ENCODE data around the gene HTR4. TPM values are rescaled to one million over a fixed set of nuclear protein-coding genes. Genes with fewer than 3 reads are reported as not detected.
"Not testable (repeated sequence)": the region's sequence is repeated elsewhere in the genome, so short reads cannot be mapped to it uniquely, and the experiment has no call there.

Gene HTR4
- polyA plus RNA-seq, 1 donor (not counting 4 experiments of a cell fraction or from before 2014, with no cell fraction given) = not detected

GRCh38 chr5:148682058-148683026, 28.0 kb upstream of the HTR4 start:
- no peak overlapping the region for H2AFZ ChIP-seq (ENCODE audit: control insufficient read depth, low read length)
- no peak for DNase-seq (ENCODE audit: low read depth, low spot score)
- no peaks in the 10 kb centered on the region for H3K79me2 ChIP-seq (ENCODE audit: control insufficient read depth, insufficient read depth, low read length)
- no peaks in the 10 kb centered on the region for H4K20me1 ChIP-seq (ENCODE audit: control insufficient read depth, extremely low read depth, insufficient read depth, low read length)
- no peak overlapping the region for H3K27ac ChIP-seq (ENCODE audit: control insufficient read depth, insufficient read depth, low read length)
- H3K27me3 ChIP-seq (ENCODE audit: control insufficient read depth, extremely low read depth, insufficient read depth, low read length) = no peaks in the 10 kb centered on the region
- no peaks in the 10 kb centered on the region for H3K4me1 ChIP-seq (ENCODE audit: control insufficient read depth, extremely low read depth, insufficient read depth, low read length)
- H3K4me3 ChIP-seq (ENCODE audit: control insufficient read depth in 2 of 3, extremely low read depth in 1 of 3, insufficient read depth in 2 of 3, low read depth in 1 of 3, low read length in 3 of 3) = no peak overlapping the region
- H3K9me1 ChIP-seq (ENCODE audit: control insufficient read depth, extremely low read depth, insufficient read depth, low read length) = no peaks in the 10 kb centered on the region
- dilution Hi-C loops (cut with MboI; ENCODE audit: extremely low pct_ligation_motif_present, low sequenced_read_pairs) = no loop called here
- no peak overlapping the region for H3K9ac ChIP-seq (ENCODE audit: control insufficient read depth, extremely low read depth, insufficient read depth, low read length)
- TF ChIP-seq CTCF (optimal IDR thresholded peaks at IDR 0.05 in 1 of 3, IDR thresholded peaks at IDR 0.05 in 1 of 3, conservative IDR thresholded peaks at IDR 0.05 in 1 of 3; ENCODE audit: extremely low read depth in 1 of 3, insufficient read depth in 2 of 3, low read length in 3 of 3) (no peak), EZH2 (IDR thresholded peaks at IDR 0.05; ENCODE audit: low read length) (no peak)
- no peak overlapping the region for H3K4me2 ChIP-seq (ENCODE audit: control insufficient read depth, extremely low read depth, insufficient read depth, low read depth, low read length)
- H3K9me3 ChIP-seq (ENCODE audit: control insufficient read depth, low read depth, low read length) = no peaks in the 10 kb centered on the region
- no peaks in the 10 kb centered on the region for H3K36me3 ChIP-seq (ENCODE audit: control insufficient read depth in 2 of 2, extremely low read depth in 1 of 2, insufficient read depth in 2 of 2, low read length in 2 of 2)
- no peak for FAIRE-seq

GRCh38 chr5:148681157-148682057, 27.1 kb upstream of the HTR4 start:
- H3K79me2 ChIP-seq (ENCODE audit: control insufficient read depth, insufficient read depth, low read length) = no peaks in the 10 kb centered on the region
- TF ChIP-seq CTCF (optimal IDR thresholded peaks at IDR 0.05 in 1 of 3, IDR thresholded peaks at IDR 0.05 in 1 of 3, conservative IDR thresholded peaks at IDR 0.05 in 1 of 3; ENCODE audit: extremely low read depth in 1 of 3, insufficient read depth in 2 of 3, low read length in 3 of 3) (no peak), EZH2 (IDR thresholded peaks at IDR 0.05; ENCODE audit: low read length) (no peak)
- H3K4me3 ChIP-seq (ENCODE audit: control insufficient read depth in 2 of 3, extremely low read depth in 1 of 3, insufficient read depth in 2 of 3, low read depth in 1 of 3, low read length in 3 of 3) = no peak overlapping the region
- no peak overlapping the region for H2AFZ ChIP-seq (ENCODE audit: control insufficient read depth, low read length)
- H3K9me3 ChIP-seq (ENCODE audit: control insufficient read depth, low read depth, low read length) = no peaks in the 10 kb centered on the region
- H4K20me1 ChIP-seq (ENCODE audit: control insufficient read depth, extremely low read depth, insufficient read depth, low read length) = no peaks in the 10 kb centered on the region
- no peak overlapping the region for H3K9ac ChIP-seq (ENCODE audit: control insufficient read depth, extremely low read depth, insufficient read depth, low read length)
- no peaks in the 10 kb centered on the region for H3K4me1 ChIP-seq (ENCODE audit: control insufficient read depth, extremely low read depth, insufficient read depth, low read length)
- H3K4me2 ChIP-seq (ENCODE audit: control insufficient read depth, extremely low read depth, insufficient read depth, low read depth, low read length) = no peak overlapping the region
- FAIRE-seq (no peak), DNase-seq (ENCODE audit: low read depth, low spot score) (no peak)
- H3K36me3 ChIP-seq (ENCODE audit: control insufficient read depth in 2 of 2, extremely low read depth in 1 of 2, insufficient read depth in 2 of 2, low read length in 2 of 2) = no peaks in the 10 kb centered on the region
- dilution Hi-C loops (cut with MboI; ENCODE audit: extremely low pct_ligation_motif_present, low sequenced_read_pairs) = no loop called here
- no peaks in the 10 kb centered on the region for H3K27me3 ChIP-seq (ENCODE audit: control insufficient read depth, extremely low read depth, insufficient read depth, low read length)
- no peak overlapping the region for H3K27ac ChIP-seq (ENCODE audit: control insufficient read depth, insufficient read depth, low read length)
- no peaks in the 10 kb centered on the region for H3K9me1 ChIP-seq (ENCODE audit: control insufficient read depth, extremely low read depth, insufficient read depth, low read length)

GRCh38 chr5:148673704-148674103, 19.4 kb upstream of the HTR4 start:
- dilution Hi-C loops (cut with MboI; ENCODE audit: extremely low pct_ligation_motif_present, low sequenced_read_pairs); H3K4me2 ChIP-seq (ENCODE audit: control insufficient read depth, extremely low read depth, insufficient read depth, low read depth, low read length); DNase-seq (ENCODE audit: low read depth, low spot score); H3K27me3 ChIP-seq (ENCODE audit: control insufficient read depth, extremely low read depth, insufficient read depth, low read length); H3K27ac ChIP-seq (ENCODE audit: control insufficient read depth, insufficient read depth, low read length); H3K36me3 ChIP-seq (ENCODE audit: control insufficient read depth in 2 of 2, extremely low read depth in 1 of 2, insufficient read depth in 2 of 2, low read length in 2 of 2); H3K4me3 ChIP-seq (ENCODE audit: control insufficient read depth in 2 of 3, extremely low read depth in 1 of 3, insufficient read depth in 2 of 3, low read depth in 1 of 3, low read length in 3 of 3); H2AFZ ChIP-seq (ENCODE audit: control insufficient read depth, low read length); H3K9me1 ChIP-seq (ENCODE audit: control insufficient read depth, extremely low read depth, insufficient read depth, low read length); H3K9ac ChIP-seq (ENCODE audit: control insufficient read depth, extremely low read depth, insufficient read depth, low read length); H3K79me2 ChIP-seq (ENCODE audit: control insufficient read depth, insufficient read depth, low read length); H4K20me1 ChIP-seq (ENCODE audit: control insufficient read depth, extremely low read depth, insufficient read depth, low read length); H3K9me3 ChIP-seq (ENCODE audit: control insufficient read depth, low read depth, low read length); H3K4me1 ChIP-seq (ENCODE audit: control insufficient read depth, extremely low read depth, insufficient read depth, low read length); FAIRE-seq: not testable (repeated sequence)

Data from keratinocyte (primary cell).